RWPE2 (cell line): ENCODE measurements around the gene TBC1D24.
"Not testable (repeated sequence)": the region's sequence is repeated elsewhere in the genome, so short reads cannot be mapped to it uniquely, and the experiment has no call there.

Source experiments
- ATAC-seq: fragments of 200-7000 bp; cut with Tn5 transposase; 3 replicates; pipeline ENCODE4 v1.9.1; 2021; ENCODE audit warnings: low read depth
- DNase-seq: peaks from one replicate; pipeline ENCODE4 v3.0.0-alpha.2; 2020; ENCODE audit warnings: low spot score
- H3K27ac ChIP-seq: fragments of 450-650 bp; 2 replicates; pipeline ENCODE4 v1.5.1; 2017; ENCODE audit warnings: mild to moderate bottlenecking; ENCODE audit not compliant: poor library complexity, severe bottlenecking
- H3K27me3 ChIP-seq: fragments of 250-450 bp; sonication (Bioruptor Pico); 2 replicates; pipeline ENCODE4 v1.5.1; 2021; ENCODE audit warnings: mild to moderate bottlenecking, moderate library complexity; ENCODE audit not compliant: insufficient read depth, poor library complexity, severe bottlenecking
- H3K36me3 ChIP-seq: fragments of 250-450 bp; sonication (Bioruptor Pico); 2 replicates; pipeline ENCODE4 v1.5.1; 2020; ENCODE audit warnings: low read depth, mild to moderate bottlenecking, moderate library complexity
- H3K4me1 ChIP-seq: fragments of 250-450 bp; sonication (Bioruptor Pico); 2 replicates; pipeline ENCODE4 v1.5.1; 2021; ENCODE audit warnings: mild to moderate bottlenecking, moderate library complexity; ENCODE audit not compliant: insufficient read depth, poor library complexity, severe bottlenecking
- H3K4me3 ChIP-seq: fragments of 250-450 bp; sonication (Bioruptor Pico); 2 replicates; pipeline ENCODE4 v1.5.1; 2021; ENCODE audit warnings: mild to moderate bottlenecking, moderate library complexity; ENCODE audit not compliant: severe bottlenecking
- H3K9me3 ChIP-seq: fragments of 250-450 bp; sonication (Bioruptor Pico); 2 replicates; pipeline ENCODE4 v1.5.1; 2021; ENCODE audit warnings: mild to moderate bottlenecking, moderate library complexity; ENCODE audit not compliant: severe bottlenecking
- CTCF ChIP-seq: fragments of 450-650 bp; IDR thresholded peaks from one replicate; pipeline ENCODE4 v1.5.1; 2017; ENCODE audit warnings: mild to moderate bottlenecking, moderate library complexity; ENCODE audit not compliant: poor library complexity, severe bottlenecking

Gene TBC1D24

GRCh38 chr16:2476345-2476720 is 1.4 kb downstream of the TBC1D24 start:
- Histone ChIP-seq H3K27ac (no peak overlapping the region), H3K36me3 (no peaks in the 10 kb centered on the region), H3K27me3 (peaks cover 6% of the 10 kb centered on the region), H3K4me3 (no peak overlapping the region), H3K9me3 (no peaks in the 10 kb centered on the region), H3K4me1 (no peaks in the 10 kb centered on the region)
- no peak for TF ChIP-seq CTCF
- ATAC-seq = no peak
- DNase-seq = no peak

- H3K36me3 ChIP-seq = no peaks in the 10 kb centered on the region
- H3K4me3 ChIP-seq = no peak overlapping the region
- ATAC-seq (no peak), DNase-seq (no peak)
- no peak for TF ChIP-seq CTCF
- H3K27me3 ChIP-seq = peaks cover 6% of the 10 kb centered on the region
- no peaks in the 10 kb centered on the region for H3K9me3 ChIP-seq
- no peaks in the 10 kb centered on the region for H3K4me1 ChIP-seq
- H3K27ac ChIP-seq = no peak overlapping the region
Measured at GRCh38 chr16:2476741-2477140, 1.8 kb downstream of the TBC1D24 start.

- Histone ChIP-seq H3K36me3 (no peaks in the 10 kb centered on the region), H3K9me3 (no peaks in the 10 kb centered on the region), H3K27ac (no peak overlapping the region), H3K4me1 (no peaks in the 10 kb centered on the region), H3K4me3 (no peak overlapping the region), H3K27me3 (peaks cover under 1% of the 10 kb centered on the region)
- no peak for TF ChIP-seq CTCF
- DNase-seq = no peak
- ATAC-seq = no peak
Measured at GRCh38 chr16:2477327-2477726, 2.4 kb downstream of the TBC1D24 start.

- DNase-seq (no peak), ATAC-seq (no peak)
- Histone ChIP-seq H3K36me3 (no peaks in the 10 kb centered on the region), H3K4me1 (no peaks in the 10 kb centered on the region), H3K27ac (no peak overlapping the region), H3K9me3 (no peaks in the 10 kb centered on the region), H3K27me3 (no peaks in the 10 kb centered on the region), H3K4me3 (no peak overlapping the region)
- no peak for TF ChIP-seq CTCF
Measured at GRCh38 chr16:2478279-2478678, 3.4 kb downstream of the TBC1D24 start.

GRCh38 chr16:2479996-2480395 is 5.1 kb downstream of the TBC1D24 start:
- H3K4me1 ChIP-seq, H3K27me3 ChIP-seq, H3K4me3 ChIP-seq, H3K9me3 ChIP-seq, DNase-seq, ATAC-seq, H3K27ac ChIP-seq, H3K36me3 ChIP-seq: not testable (repeated sequence)

- DNase-seq (no peak), ATAC-seq (no peak)
- TF ChIP-seq CTCF = no peak
- Histone ChIP-seq H3K4me1 (no peaks in the 10 kb centered on the region), H3K4me3 (no peak overlapping the region), H3K27me3 (no peaks in the 10 kb centered on the region), H3K9me3 (no peaks in the 10 kb centered on the region), H3K27ac (no peak overlapping the region), H3K36me3 (no peaks in the 10 kb centered on the region)
Measured at GRCh38 chr16:2480948-2481347, 6.0 kb downstream of the TBC1D24 start.
